KBM-7 (cell line): ENCODE results near the gene RESF1.

Source experiments
- DNase-seq: peaks from one replicate; pipeline ENCODE4 v3.0.0-alpha.2; 2015
- in situ Hi-C: fragments of 300-500 bp; cut with MboI; formaldehyde crosslinking; loops from 2 replicates; pipeline ENCODE4 v1.14.3; 2020; ENCODE audit warnings: low sequenced_read_pairs, low pct_unique_long_range_greater_than_20kb, mixed read lengths

RESF1 gene

DNA sequence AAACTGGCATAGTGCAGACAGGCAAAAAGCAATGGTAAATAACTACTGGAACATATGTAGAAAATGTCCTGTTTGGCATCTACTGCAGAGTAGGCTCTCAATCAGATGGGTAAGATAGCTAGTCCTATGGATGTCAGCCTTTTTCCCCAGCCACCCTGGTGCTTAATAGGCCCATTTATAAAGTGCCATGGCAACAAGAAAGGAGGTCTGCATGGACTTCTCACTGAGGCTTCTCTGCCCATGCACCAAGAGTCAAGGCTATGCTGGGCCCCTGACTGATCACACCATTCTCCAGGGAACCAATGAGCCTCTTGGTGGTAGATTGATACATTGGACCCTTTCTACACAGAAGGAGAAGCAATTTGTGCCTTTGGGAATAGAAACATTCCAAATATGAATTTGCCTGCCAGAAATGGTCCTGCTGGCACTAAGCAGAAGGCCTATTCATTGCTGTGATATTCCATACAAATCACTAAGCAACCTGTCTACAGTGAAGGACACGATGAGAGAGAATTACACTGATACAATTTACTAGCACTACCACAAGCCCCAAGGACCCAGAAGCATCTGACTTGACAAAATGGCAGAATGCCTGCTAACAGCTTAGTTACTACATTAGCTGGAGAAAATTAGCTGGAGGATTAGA, 43.8 kb downstream of the RESF1 start:
- in situ Hi-C loops = no loop called here
- no peak for DNase-seq

DNA sequence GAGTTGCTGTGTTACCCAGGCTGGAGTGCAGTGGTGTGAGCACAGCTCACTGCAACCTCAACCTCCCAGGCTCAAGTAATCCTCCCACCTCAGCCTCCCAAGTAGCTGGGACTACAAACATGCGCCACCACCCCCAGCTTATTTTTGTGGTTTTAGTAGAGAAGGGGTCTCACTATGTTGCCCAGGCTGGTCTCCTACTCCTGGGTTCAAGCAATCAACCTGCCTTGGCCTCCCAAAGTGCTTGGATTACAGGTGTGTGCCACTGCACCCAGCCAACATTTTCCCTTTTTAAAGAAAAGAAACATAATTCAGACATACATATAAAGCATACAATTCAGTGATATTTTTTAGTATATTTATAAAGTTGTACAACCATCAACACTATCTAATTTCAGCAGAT, 44.4 kb downstream of the RESF1 start:
- no peak for DNase-seq
- in situ Hi-C loops = no loop called here

DNA sequence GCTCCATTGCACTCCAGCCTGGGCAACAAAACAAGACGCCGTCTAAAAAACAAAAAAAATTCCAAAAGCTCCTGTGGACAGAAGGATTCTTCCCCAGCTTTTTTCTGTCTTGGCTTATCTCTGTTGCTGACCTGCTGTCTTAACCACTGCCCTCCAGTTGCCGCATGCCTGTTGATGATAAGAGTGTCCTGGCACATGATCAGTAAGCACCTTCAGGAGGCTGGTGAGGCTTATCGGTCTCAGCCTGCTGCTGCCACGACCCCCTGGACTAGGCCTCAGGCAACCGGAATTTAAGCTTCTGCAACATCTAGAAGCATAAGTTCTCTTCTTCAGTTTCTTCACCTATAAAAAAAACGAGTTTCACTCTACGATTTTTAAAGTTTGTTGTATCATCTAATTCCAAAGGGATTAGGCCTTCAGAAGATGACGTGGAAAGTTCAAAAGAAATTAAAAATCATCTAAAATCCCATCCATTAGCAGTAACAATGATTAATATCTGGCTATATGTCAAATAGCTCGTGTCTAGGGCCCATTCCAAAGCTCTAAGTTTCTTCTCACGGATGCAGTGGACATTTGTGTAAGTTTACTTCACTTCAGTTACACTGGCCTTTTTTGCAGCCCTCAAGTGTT, 46.4 kb downstream of the RESF1 start:
- peak; percentile 32 for DNase-seq
- in situ Hi-C loops = no loop called here
